Central memory CD4-positive, alpha-beta T cell (primary cell): ENCODE data around the gene C17orf67.

Experiments used
- DNase-seq: peaks from one replicate; pipeline ENCODE4 v3.0.0; 2022
- total RNA-seq, 3 experiments: gene quantifications; one replicate each; lab custom pipeline; 2026; lab: John Stamatoyannopoulos, UW

C17orf67 gene
- 3.8 to 11.0 (median 10.8) reads per million in 3 experiments for total RNA-seq

GRCh38 chr17:56833809-56834379 is at the start of gene C17orf67, which contains the start of gene DGKE:
TSS of gene C17orf67 (minus strand) at chr17:56833920. CDS start at chr17:56815810, 18,110 bp downstream.
TSS of gene DGKE (plus strand) at chr17:56834151. CDS start at chr17:56834796, 645 bp downstream.
- peak; percentile 98 for DNase-seq

GRCh38 chr17:56881685-56882295 is 48.1 kb upstream of the C17orf67 start:
- no peak for DNase-seq

GRCh38 chr17:56880571-56880970 is 46.9 kb upstream of the C17orf67 start:
- no peak for DNase-seq

GRCh38 chr17:56880133-56880532 is 46.4 kb upstream of the C17orf67 start:
- DNase-seq: no peak

GRCh38 chr17:56879280-56879679 is 45.6 kb upstream of the C17orf67 start:
- DNase-seq: no peak

- no peak for DNase-seq
Measured at GRCh38 chr17:56876766-56877179, 43.1 kb upstream of the C17orf67 start.

GRCh38 chr17:56870081-56870651 is 36.4 kb upstream of the C17orf67 start:
- DNase-seq: no peak

- no peak for DNase-seq
Measured at GRCh38 chr17:56868716-56869115, 35.0 kb upstream of the C17orf67 start.

GRCh38 chr17:56867948-56868376 is 34.2 kb upstream of the C17orf67 start:
- DNase-seq: no peak

- DNase-seq: no peak
Measured at GRCh38 chr17:56866496-56866895, 32.8 kb upstream of the C17orf67 start.

GRCh38 chr17:56866076-56866475 is 32.4 kb upstream of the C17orf67 start:
- DNase-seq: no peak

GRCh38 chr17:56863974-56864373 is 30.3 kb upstream of the C17orf67 start:
- DNase-seq: no peak

- no peak for DNase-seq
Measured at GRCh38 chr17:56861899-56862298, 28.2 kb upstream of the C17orf67 start.

GRCh38 chr17:56851008-56851407 is 17.3 kb upstream of the C17orf67 start:
- no peak for DNase-seq

- DNase-seq: no peak
Measured at GRCh38 chr17:56850591-56850990, 16.9 kb upstream of the C17orf67 start.

- DNase-seq: no peak
Measured at GRCh38 chr17:56849131-56849530, 15.4 kb upstream of the C17orf67 start.

- DNase-seq: no peak
Measured at GRCh38 chr17:56847106-56847505, 13.4 kb upstream of the C17orf67 start.

GRCh38 chr17:56845934-56846333 is 12.2 kb upstream of the C17orf67 start:
- no peak for DNase-seq

- no peak for DNase-seq
Measured at GRCh38 chr17:56842577-56842976, 8.9 kb upstream of the C17orf67 start.

GRCh38 chr17:56838687-56839086 is 5.0 kb upstream of the C17orf67 start:
- no peak for DNase-seq

GRCh38 chr17:56835264-56835585 is 1.5 kb upstream of the C17orf67 start:
- DNase-seq: no peak

GRCh38 chr17:56834380-56835263 is 902 bp upstream of the C17orf67 start:
- peak; percentile 64 for DNase-seq
